HepG2 (cell line): ENCODE data around the gene NSMCE4A. TPM values are rescaled to one million over a fixed set of nuclear protein-coding genes. Genes with fewer than 3 reads are reported as not detected.
A peak's percentile ranks its signal among the peaks of the same experiment; 100 is the strongest.

Experiments used
- BCL6 ChIP-seq: IDR thresholded peaks from 2 replicates; pipeline ENCODE4 v1.6.1; 2016; ENCODE audit warnings: missing genetic modification reagents, missing compliant biosample characterization
- CBX5 ChIP-seq: sonication (generic); formaldehyde crosslinking; IDR thresholded peaks from 2 replicates; pipeline ENCODE4 v1.4.0; 2020; ENCODE audit warnings: missing genetic modification reagents, borderline replicate concordance
- GATA4 ChIP-seq: sonication (generic); IDR thresholded peaks from 2 replicates; pipeline ENCODE4 v1.6.1; 2016; ENCODE audit warnings: antibody characterized with exemption, low read depth, borderline replicate concordance
- GATAD1 ChIP-seq: IDR thresholded peaks from 2 replicates; pipeline ENCODE4 v1.6.1; 2016; ENCODE audit warnings: missing genetic modification reagents, missing compliant biosample characterization
- ISX ChIP-seq: sonication (generic); formaldehyde crosslinking; conservative IDR thresholded peaks from 2 replicates; pipeline ENCODE4 v1.5.0; 2020; ENCODE audit warnings: missing genetic modification reagents
- KDM6A ChIP-seq: IDR thresholded peaks from 2 replicates; pipeline ENCODE4 v1.6.1; 2016; ENCODE audit warnings: low read depth
- NR1H2 ChIP-seq: sonication (generic); formaldehyde crosslinking; IDR thresholded peaks from 2 replicates; pipeline ENCODE4 v1.8.1; 2022; ENCODE audit warnings: low read depth, missing genetic modification reagents, borderline replicate concordance
- PITX1 ChIP-seq: sonication (generic); formaldehyde crosslinking; IDR thresholded peaks from 2 replicates; pipeline ENCODE4 v1.5.1; 2020; ENCODE audit warnings: mild to moderate bottlenecking, missing genetic modification reagents
- RBM39 ChIP-seq: fragments of 200-400 bp; formaldehyde crosslinking; IDR thresholded peaks from one replicate; pipeline ENCODE4 v1.6.1; 2018; ENCODE audit warnings: antibody characterized with exemption, mild to moderate bottlenecking, low read depth, low read length; ENCODE audit not compliant: poor library complexity, severe bottlenecking
- ZBTB7B ChIP-seq: sonication (generic); formaldehyde crosslinking; IDR thresholded peaks from 2 replicates; pipeline ENCODE4 v1.4.0; 2020; ENCODE audit warnings: missing genetic modification reagents
- ZFY ChIP-seq: sonication (generic); formaldehyde crosslinking; IDR thresholded peaks from 2 replicates; pipeline ENCODE4 v1.4.0; 2020; ENCODE audit warnings: missing genetic modification reagents
- ZKSCAN8 ChIP-seq: IDR thresholded peaks from 2 replicates; pipeline ENCODE4 v1.6.1; 2016; ENCODE audit warnings: borderline replicate concordance, missing genetic modification reagents, missing compliant biosample characterization
- ZNF614 ChIP-seq: IDR thresholded peaks from 2 replicates; pipeline ENCODE4 v1.6.1; 2018; ENCODE audit warnings: missing biosample characterization, missing genetic modification reagents, inconsistent platforms, borderline replicate concordance
- ZNF781 ChIP-seq: sonication (generic); formaldehyde crosslinking; IDR thresholded peaks from 2 replicates; pipeline ENCODE4 v1.5.1; 2020; ENCODE audit warnings: borderline replicate concordance, mild to moderate bottlenecking, missing genetic modification reagents; ENCODE audit errors: not compliant biosample characterization
- polyA plus RNA-seq, 8 experiments: library from polyadenylated mRNA; depleted of rRNA in 3 of 8; stranded (reverse) in 7 of 8; unstranded in 1 of 8; fragments of >200 nt; fragmentation: Illumina TruSeq in 4 of 8; extraction: Trizol in 4 of 8; gene quantifications; 2 replicates each; pipeline versions ENCODE4 v1.2.1 to v1.2.3, GENCODE V29; 2011 to 2016; ENCODE audit warnings: low read depth in 4 of 8, missing spikeins in 1 of 8, mixed read lengths in 1 of 8; ENCODE audit not compliant: insufficient read depth in 1 of 8
- total RNA-seq, 5 experiments: library from RNA; depleted of rRNA; stranded (reverse); fragments of >200 nt; fragmentation: Illumina TruSeq; extraction: Trizol; gene quantifications; 2 replicates each; pipeline ENCODE4 v1.2.3, GENCODE V29; 2016; ENCODE audit warnings: low read depth in 1 of 5
- TF ChIP-seq, protein P1 (sequence below): sonication (generic); formaldehyde crosslinking; IDR thresholded peaks from 2 replicates; pipeline ENCODE4 v1.4.0; 2020; ENCODE audit warnings: missing genetic modification reagents
- TF ChIP-seq, protein P2 (sequence below): IDR thresholded peaks from 2 replicates; pipeline ENCODE4 v1.6.1; 2016; ENCODE audit warnings: low read depth, borderline replicate concordance
- TF ChIP-seq, protein P3 (sequence below): sonication (generic); formaldehyde crosslinking; IDR thresholded peaks from 2 replicates; pipeline ENCODE4 v1.4.0; 2020; ENCODE audit warnings: missing genetic modification reagents
- TF ChIP-seq, protein P4 (sequence below): sonication (generic); formaldehyde crosslinking; IDR thresholded peaks from 2 replicates; pipeline ENCODE4 v1.8.0; 2022; ENCODE audit warnings: mild to moderate bottlenecking, missing genetic modification reagents
- TF ChIP-seq, protein P5 (sequence below): sonication (generic); formaldehyde crosslinking; IDR thresholded peaks from 2 replicates; pipeline ENCODE4 v1.5.0; 2020; ENCODE audit warnings: mild to moderate bottlenecking, missing genetic modification reagents, moderate library complexity

Gene NSMCE4A
- total and polyA plus RNA-seq, 2 of the 13 experiments (the other 11 are each of a cell fraction or from before 2014, with no cell fraction given): 61.1 to 91.6 TPM

DNA sequence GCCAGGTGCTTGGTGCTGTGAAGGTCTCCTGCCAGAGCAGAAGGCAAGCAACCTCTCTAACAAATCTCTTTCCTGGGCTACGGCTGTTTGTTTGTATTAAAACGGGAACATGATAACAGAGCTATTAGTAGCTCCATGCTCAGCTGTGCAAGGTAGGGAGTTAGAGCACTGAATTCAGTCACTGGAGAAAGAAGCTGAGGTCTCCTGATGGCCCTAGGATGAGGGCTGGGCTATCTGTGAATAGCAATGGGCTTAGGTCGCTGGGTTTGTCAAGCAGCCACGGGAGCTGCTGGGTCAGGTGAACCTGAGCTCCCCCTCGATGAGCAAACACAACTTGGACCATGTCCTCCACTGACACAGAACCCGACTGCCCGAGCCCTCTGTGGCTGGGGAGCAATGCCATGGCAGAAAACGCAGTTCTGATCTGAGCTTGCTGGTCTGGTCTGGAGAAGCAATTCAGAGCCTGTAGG, 38.3 kb upstream of the NSMCE4A start (continued):
- no peak for TF ChIP-seq PITX1 (CRISPR knock-in tag)
- no peak for TF ChIP-seq ISX
- TF ChIP-seq CBX5: 0 out of 2 replicates have a peak, but pooled peaks have one; percentile 15
- TF ChIP-seq ZBTB7B: peak; percentile 53; the same call in 1 of the 2 replicates
- TF ChIP-seq GATA4: no peak
- TF ChIP-seq NR1H2 (CRISPR knock-in tag): no peak
- TF ChIP-seq, protein P1, sequence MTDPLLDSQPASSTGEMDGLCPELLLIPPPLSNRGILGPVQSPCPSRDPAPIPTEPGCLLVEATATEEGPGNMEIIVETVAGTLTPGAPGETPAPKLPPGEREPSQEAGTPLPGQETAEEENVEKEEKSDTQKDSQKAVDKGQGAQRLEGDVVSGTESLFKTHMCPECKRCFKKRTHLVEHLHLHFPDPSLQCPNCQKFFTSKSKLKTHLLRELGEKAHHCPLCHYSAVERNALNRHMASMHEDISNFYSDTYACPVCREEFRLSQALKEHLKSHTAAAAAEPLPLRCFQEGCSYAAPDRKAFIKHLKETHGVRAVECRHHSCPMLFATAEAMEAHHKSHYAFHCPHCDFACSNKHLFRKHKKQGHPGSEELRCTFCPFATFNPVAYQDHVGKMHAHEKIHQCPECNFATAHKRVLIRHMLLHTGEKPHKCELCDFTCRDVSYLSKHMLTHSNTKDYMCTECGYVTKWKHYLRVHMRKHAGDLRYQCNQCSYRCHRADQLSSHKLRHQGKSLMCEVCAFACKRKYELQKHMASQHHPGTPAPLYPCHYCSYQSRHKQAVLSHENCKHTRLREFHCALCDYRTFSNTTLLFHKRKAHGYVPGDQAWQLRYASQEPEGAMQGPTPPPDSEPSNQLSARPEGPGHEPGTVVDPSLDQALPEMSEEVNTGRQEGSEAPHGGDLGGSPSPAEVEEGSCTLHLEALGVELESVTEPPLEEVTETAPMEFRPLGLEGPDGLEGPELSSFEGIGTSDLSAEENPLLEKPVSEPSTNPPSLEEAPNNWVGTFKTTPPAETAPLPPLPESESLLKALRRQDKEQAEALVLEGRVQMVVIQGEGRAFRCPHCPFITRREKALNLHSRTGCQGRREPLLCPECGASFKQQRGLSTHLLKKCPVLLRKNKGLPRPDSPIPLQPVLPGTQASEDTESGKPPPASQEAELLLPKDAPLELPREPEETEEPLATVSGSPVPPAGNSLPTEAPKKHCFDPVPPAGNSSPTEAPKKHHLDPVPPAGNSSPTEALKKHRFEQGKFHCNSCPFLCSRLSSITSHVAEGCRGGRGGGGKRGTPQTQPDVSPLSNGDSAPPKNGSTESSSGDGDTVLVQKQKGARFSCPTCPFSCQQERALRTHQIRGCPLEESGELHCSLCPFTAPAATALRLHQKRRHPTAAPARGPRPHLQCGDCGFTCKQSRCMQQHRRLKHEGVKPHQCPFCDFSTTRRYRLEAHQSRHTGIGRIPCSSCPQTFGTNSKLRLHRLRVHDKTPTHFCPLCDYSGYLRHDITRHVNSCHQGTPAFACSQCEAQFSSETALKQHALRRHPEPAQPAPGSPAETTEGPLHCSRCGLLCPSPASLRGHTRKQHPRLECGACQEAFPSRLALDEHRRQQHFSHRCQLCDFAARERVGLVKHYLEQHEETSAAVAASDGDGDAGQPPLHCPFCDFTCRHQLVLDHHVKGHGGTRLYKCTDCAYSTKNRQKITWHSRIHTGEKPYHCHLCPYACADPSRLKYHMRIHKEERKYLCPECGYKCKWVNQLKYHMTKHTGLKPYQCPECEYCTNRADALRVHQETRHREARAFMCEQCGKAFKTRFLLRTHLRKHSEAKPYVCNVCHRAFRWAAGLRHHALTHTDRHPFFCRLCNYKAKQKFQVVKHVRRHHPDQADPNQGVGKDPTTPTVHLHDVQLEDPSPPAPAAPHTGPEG (CRISPR knock-in tag): peak; percentile 72; the same call in 1 of the 2 replicates
- TF ChIP-seq ZFY (CRISPR knock-in tag): peak; percentile 21; the same call in 1 of the 2 replicates
- TF ChIP-seq, protein P2, sequence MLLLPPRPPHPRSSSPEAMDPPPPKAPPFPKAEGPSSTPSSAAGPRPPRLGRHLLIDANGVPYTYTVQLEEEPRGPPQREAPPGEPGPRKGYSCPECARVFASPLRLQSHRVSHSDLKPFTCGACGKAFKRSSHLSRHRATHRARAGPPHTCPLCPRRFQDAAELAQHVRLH (CRISPR knock-in tag): no peak
- TF ChIP-seq ZNF614: no peak
- TF ChIP-seq ZNF781 (CRISPR knock-in tag): no peak
- TF ChIP-seq, protein P3, sequence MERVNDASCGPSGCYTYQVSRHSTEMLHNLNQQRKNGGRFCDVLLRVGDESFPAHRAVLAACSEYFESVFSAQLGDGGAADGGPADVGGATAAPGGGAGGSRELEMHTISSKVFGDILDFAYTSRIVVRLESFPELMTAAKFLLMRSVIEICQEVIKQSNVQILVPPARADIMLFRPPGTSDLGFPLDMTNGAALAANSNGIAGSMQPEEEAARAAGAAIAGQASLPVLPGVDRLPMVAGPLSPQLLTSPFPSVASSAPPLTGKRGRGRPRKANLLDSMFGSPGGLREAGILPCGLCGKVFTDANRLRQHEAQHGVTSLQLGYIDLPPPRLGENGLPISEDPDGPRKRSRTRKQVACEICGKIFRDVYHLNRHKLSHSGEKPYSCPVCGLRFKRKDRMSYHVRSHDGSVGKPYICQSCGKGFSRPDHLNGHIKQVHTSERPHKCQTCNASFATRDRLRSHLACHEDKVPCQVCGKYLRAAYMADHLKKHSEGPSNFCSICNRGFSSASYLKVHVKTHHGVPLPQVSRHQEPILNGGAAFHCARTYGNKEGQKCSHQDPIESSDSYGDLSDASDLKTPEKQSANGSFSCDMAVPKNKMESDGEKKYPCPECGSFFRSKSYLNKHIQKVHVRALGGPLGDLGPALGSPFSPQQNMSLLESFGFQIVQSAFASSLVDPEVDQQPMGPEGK (CRISPR knock-in tag): peak; percentile 52; the same call in 1 of the 2 replicates
- peak; percentile 15; the same call in 1 of the 2 replicates for TF ChIP-seq BCL6 (CRISPR knock-in tag)
- TF ChIP-seq RBM39: no peak
- no peak for TF ChIP-seq KDM6A (CRISPR knock-in tag)
- no peak for TF ChIP-seq ZKSCAN8 (CRISPR knock-in tag)
- TF ChIP-seq, protein P4, sequence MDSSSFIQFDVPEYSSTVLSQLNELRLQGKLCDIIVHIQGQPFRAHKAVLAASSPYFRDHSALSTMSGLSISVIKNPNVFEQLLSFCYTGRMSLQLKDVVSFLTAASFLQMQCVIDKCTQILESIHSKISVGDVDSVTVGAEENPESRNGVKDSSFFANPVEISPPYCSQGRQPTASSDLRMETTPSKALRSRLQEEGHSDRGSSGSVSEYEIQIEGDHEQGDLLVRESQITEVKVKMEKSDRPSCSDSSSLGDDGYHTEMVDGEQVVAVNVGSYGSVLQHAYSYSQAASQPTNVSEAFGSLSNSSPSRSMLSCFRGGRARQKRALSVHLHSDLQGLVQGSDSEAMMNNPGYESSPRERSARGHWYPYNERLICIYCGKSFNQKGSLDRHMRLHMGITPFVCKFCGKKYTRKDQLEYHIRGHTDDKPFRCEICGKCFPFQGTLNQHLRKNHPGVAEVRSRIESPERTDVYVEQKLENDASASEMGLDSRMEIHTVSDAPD (CRISPR knock-in tag): no peak
- TF ChIP-seq GATAD1 (CRISPR knock-in tag): no peak
- TF ChIP-seq, protein P5, sequence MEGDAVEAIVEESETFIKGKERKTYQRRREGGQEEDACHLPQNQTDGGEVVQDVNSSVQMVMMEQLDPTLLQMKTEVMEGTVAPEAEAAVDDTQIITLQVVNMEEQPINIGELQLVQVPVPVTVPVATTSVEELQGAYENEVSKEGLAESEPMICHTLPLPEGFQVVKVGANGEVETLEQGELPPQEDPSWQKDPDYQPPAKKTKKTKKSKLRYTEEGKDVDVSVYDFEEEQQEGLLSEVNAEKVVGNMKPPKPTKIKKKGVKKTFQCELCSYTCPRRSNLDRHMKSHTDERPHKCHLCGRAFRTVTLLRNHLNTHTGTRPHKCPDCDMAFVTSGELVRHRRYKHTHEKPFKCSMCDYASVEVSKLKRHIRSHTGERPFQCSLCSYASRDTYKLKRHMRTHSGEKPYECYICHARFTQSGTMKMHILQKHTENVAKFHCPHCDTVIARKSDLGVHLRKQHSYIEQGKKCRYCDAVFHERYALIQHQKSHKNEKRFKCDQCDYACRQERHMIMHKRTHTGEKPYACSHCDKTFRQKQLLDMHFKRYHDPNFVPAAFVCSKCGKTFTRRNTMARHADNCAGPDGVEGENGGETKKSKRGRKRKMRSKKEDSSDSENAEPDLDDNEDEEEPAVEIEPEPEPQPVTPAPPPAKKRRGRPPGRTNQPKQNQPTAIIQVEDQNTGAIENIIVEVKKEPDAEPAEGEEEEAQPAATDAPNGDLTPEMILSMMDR (CRISPR knock-in tag): peak; percentile 51
